ENCODE measurements around the gene TRERF1. TPM values are rescaled to one million over a fixed set of nuclear protein-coding genes. Genes with fewer than 3 reads are reported as not detected.

TRERF1 gene
- total and polyA plus RNA-seq, 2 of the 4 experiments (the other 2 are of a cell fraction) = 6.3 to 9.9 TPM

- H3K9me1 ChIP-seq (ENCODE audit: insufficient read depth, low read length) = no peaks in the 10 kb centered on the region
- H2BK120ac ChIP-seq (ENCODE audit: low read depth, low read length) = no peak overlapping the region
- ChIA-PET CTCF (no interaction called here), POLR2A (ENCODE audit: unreplicated experiment) (no interaction called here)
- H2BK5ac ChIP-seq (ENCODE audit: low read depth, low read length, poor library complexity, severe bottlenecking) = no peak overlapping the region
- no peak overlapping the region for H4K91ac ChIP-seq (ENCODE audit: insufficient read depth, low read depth, low read length)
- H3K36me3 ChIP-seq (ENCODE audit: control insufficient read depth, insufficient read depth, low read length) = no peaks in the 10 kb centered on the region
- no peak overlapping the region for H4K8ac ChIP-seq (ENCODE audit: low read depth in 2 of 2, low read length in 2 of 2)
- dilution Hi-C loops (cut with HindIII; ENCODE audit: low sequenced_read_pairs, unreplicated experiment) = no loop called here
- no peak overlapping the region; the same call in 1 of the 2 replicates for H3K4ac ChIP-seq (ENCODE audit: low read depth, low read length)
- peak overlapping the region; percentile 49 for H2AFZ ChIP-seq (replicated peaks; ENCODE audit: low read length, poor library complexity)
- no peak overlapping the region for H3K18ac ChIP-seq (ENCODE audit: low read depth, low read length)
- in situ Hi-C loops (cut with MboI; ENCODE audit: low sequenced_read_pairs) = no loop called here
- H3K23ac ChIP-seq (ENCODE audit: low read depth, low read length) = no peak overlapping the region
- H3K27me3 ChIP-seq (ENCODE audit: control insufficient read depth, insufficient read depth, low read length) = no peaks in the 10 kb centered on the region; the same call in 1 of the 2 replicates
- intact Hi-C loops (cut with micrococcal nuclease) = no loop called here
- no peak overlapping the region for H2AK5ac ChIP-seq (ENCODE audit: low read depth, low read length)
- H2AK9ac ChIP-seq (replicated peaks; ENCODE audit: low read depth, low read length, poor library complexity) = no peak overlapping the region
- DNase-seq (no peak), ATAC-seq (ENCODE audit: low read depth) (no peak)
- H3K4me2 ChIP-seq (ENCODE audit: low read depth, low read length) = no peak overlapping the region
- no CpG with 5 or more reads among the region's 5 CpGs for WGBS, 2 experiments (ENCODE audit: extremely low coverage in 2 of 2, insufficient read length in 1 of 2)
- H3K4me3 ChIP-seq (ENCODE audit: insufficient read depth, low read depth, low read length) = no peak overlapping the region
- TF ChIP-seq SMC3 (IDR thresholded peaks at IDR 0.05; ENCODE audit: low read depth, low read length) = no peak
- no peak for TF ChIP-seq RFX5 (IDR thresholded peaks at IDR 0.05; ENCODE audit: low read depth, low read length)
- no peak for TF ChIP-seq MXI1 (IDR thresholded peaks at IDR 0.05; ENCODE audit: borderline replicate concordance, low read depth, low read length)
- TF ChIP-seq USF2 (IDR thresholded peaks at IDR 0.05; ENCODE audit: low read depth, low read length) = no peak
- no peak for TF ChIP-seq RAD21 (IDR thresholded peaks at IDR 0.05; ENCODE audit: low read length)
- no peak for TF ChIP-seq MAZ (IDR thresholded peaks at IDR 0.05; ENCODE audit: borderline replicate concordance, low read depth, low read length)
- TF ChIP-seq ELK1 (IDR thresholded peaks at IDR 0.05; ENCODE audit: borderline replicate concordance, low read depth, low read length) = no peak
- TF ChIP-seq CHD1 (IDR thresholded peaks at IDR 0.05; ENCODE audit: low read depth, low read length) = no peak
- TF ChIP-seq CTCF (conservative IDR thresholded peaks at IDR 0.05; ENCODE audit: low read depth, low read length) = no peak
- TF ChIP-seq CEBPB (IDR thresholded peaks at IDR 0.05; ENCODE audit: low read depth, low read length) = no peak
- TF ChIP-seq MAFK (IDR thresholded peaks at IDR 0.05; ENCODE audit: low read depth, low read length) = no peak
- no peak for TF ChIP-seq POLR2A (IDR thresholded peaks at IDR 0.05; ENCODE audit: low read depth, low read length)
- TF ChIP-seq RCOR1 (IDR thresholded peaks at IDR 0.05; ENCODE audit: insufficient replicate concordance, low read length) = no peak
- no peak for TF ChIP-seq NFE2L2 (IDR thresholded peaks at IDR 0.05; ENCODE audit: low read depth, low read length)
- TF ChIP-seq BHLHE40 (IDR thresholded peaks at IDR 0.05; ENCODE audit: low read depth, low read length) = no peak
- no peak overlapping the region for H2BK15ac ChIP-seq (ENCODE audit: low read depth, low read length)
- no peak overlapping the region for H3K9ac ChIP-seq (ENCODE audit: low read depth, low read length)
- no peaks in the 10 kb centered on the region for H3K79me1 ChIP-seq (ENCODE audit: low read depth in 1 of 2, low read length in 2 of 2)
- no peak overlapping the region for H3K56ac ChIP-seq (ENCODE audit: extremely low read depth, insufficient read depth, low read length)
- H2BK20ac ChIP-seq (ENCODE audit: low read depth, low read length) = no peak overlapping the region
- H3K14ac ChIP-seq (replicated peaks; ENCODE audit: low read depth, low read length) = no peak overlapping the region
- no peaks in the 10 kb centered on the region for H3K9me3 ChIP-seq (ENCODE audit: control insufficient read depth, insufficient read depth, low read length)
- no peaks in the 10 kb centered on the region for H4K20me1 ChIP-seq (ENCODE audit: insufficient read depth, low read length)
- no TSS peak for BruUV-seq (replicated peaks)
- no peak overlapping the region for H4K5ac ChIP-seq (ENCODE audit: low read depth, low read length)
- peaks cover 4% of the 10 kb centered on the region; the same call in 1 of the 2 replicates for H3K4me1 ChIP-seq (ENCODE audit: control insufficient read depth, insufficient read depth, low read length)
- H3K27ac ChIP-seq (ENCODE audit: insufficient read depth, low read length) = no peak overlapping the region
Measured at GRCh38 chr6:42182101-42182500, 269.6 kb downstream of the TRERF1 start.

All from IMR-90 (cell line).